ENCODE results near the gene CCDC88C.
"Not testable (repeated sequence)": the region's sequence is repeated elsewhere in the genome, so short reads cannot be mapped to it uniquely, and the experiment has no call there.

The CCDC88C gene

DNA sequence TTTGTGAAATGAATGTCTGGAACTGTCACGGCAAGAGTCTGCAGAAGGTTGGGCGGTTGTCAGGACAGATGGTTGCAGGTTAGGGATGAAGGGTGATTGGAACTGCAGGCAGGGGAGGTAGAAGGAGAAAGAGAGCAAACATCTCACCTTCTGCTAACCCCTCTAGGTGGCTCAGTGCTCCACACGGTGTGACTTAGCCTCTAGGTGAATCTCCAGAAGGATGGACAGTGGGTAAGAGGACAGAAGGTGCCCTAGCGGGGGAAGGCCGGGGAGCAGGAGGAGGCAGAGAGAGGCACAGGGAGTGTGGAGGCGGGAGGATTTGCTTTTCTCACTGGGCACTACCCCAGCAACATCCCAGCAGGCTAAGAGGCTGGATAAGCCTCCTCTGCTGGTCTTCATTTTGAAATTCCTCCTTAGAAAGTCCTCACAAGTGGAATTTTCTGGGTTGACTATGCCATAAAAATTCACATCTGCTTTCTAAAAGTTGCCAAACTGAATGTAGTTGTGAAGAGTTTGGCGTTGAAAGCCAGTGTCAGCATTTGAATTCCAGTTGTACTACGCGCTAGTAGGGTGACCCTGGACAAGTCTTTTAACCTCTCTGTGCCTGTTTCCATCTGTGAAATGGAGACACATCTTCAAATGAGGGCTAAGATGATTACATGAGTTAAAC is 162.5 kb downstream of the CCDC88C start:
- H3K4me3 Mint-ChIP-seq = peak overlapping the region; percentile 63
- peak overlapping the region; percentile 85 for H3K27ac Mint-ChIP-seq
- no peaks in the 10 kb centered on the region for H3K9me3 Mint-ChIP-seq
- no peaks in the 10 kb centered on the region for H3K27me3 Mint-ChIP-seq (ENCODE audit: low read depth)
- H3K4me1 Mint-ChIP-seq (ENCODE audit: low read depth) = peaks cover 49% of the 10 kb centered on the region
- peaks cover 25% of the 10 kb centered on the region for H3K36me3 Mint-ChIP-seq (ENCODE audit: low read depth)

DNA sequence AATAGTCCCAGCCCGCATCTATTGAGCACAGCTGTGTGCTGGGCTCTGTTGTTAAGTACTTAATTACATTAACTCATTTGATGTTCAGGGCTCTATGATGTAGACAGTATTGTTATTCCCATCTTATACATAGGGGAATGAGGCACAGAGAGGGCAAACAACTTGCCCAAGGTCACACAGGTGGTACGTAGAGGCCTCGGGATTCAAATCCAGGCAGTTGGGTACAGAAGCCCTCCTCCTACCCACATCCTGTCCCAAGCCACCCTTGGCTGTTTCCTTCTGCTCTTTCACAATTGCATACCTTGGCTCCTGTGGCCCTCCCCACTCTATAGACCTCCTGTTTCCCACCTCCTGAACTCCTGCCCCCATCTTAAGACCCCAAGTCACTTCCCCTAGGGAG is 163.2 kb downstream of the CCDC88C start:
- Mint-ChIP-seq H3K27me3 (ENCODE audit: low read depth) (no peaks in the 10 kb centered on the region), H3K4me3 (peak overlapping the region; percentile 63), H3K27ac (peak overlapping the region; percentile 85), H3K4me1 (ENCODE audit: low read depth) (peaks cover 53% of the 10 kb centered on the region), H3K9me3 (no peaks in the 10 kb centered on the region), H3K36me3 (ENCODE audit: low read depth) (peaks cover 25% of the 10 kb centered on the region)

DNA sequence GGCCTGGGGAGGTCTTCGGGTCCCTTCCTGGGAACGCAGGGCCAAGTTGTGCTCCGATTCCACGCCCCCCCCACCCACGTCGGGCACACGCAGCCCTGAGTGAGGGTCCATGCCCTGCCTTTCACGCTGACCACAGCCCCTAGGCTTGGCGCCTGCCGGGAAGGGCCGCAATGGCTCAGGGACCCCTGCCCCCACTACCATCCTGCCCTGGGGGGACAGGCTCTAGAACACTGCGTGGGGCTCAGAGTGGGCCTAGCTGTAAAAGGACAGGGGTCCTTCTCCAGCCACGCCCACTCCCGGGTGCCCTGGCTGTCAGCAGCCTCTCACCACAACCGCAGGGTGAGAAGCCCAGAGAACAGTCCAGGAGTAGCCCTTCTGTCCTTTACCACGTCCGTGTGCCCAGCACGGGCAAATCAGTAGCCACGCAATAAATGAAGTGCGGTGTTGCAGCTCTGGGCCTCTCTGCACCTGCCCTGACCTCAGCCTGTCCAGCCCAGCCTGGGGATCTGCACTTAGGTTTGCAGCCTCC is 163.8 kb downstream of the CCDC88C start:
- Mint-ChIP-seq H3K27me3 (ENCODE audit: low read depth) (no peaks in the 10 kb centered on the region), H3K4me3 (peak overlapping the region; percentile 63), H3K9me3 (no peaks in the 10 kb centered on the region), H3K4me1 (ENCODE audit: low read depth) (peaks cover 54% of the 10 kb centered on the region), H3K27ac (peak overlapping the region; percentile 85), H3K36me3 (ENCODE audit: low read depth) (peaks cover 28% of the 10 kb centered on the region)

DNA sequence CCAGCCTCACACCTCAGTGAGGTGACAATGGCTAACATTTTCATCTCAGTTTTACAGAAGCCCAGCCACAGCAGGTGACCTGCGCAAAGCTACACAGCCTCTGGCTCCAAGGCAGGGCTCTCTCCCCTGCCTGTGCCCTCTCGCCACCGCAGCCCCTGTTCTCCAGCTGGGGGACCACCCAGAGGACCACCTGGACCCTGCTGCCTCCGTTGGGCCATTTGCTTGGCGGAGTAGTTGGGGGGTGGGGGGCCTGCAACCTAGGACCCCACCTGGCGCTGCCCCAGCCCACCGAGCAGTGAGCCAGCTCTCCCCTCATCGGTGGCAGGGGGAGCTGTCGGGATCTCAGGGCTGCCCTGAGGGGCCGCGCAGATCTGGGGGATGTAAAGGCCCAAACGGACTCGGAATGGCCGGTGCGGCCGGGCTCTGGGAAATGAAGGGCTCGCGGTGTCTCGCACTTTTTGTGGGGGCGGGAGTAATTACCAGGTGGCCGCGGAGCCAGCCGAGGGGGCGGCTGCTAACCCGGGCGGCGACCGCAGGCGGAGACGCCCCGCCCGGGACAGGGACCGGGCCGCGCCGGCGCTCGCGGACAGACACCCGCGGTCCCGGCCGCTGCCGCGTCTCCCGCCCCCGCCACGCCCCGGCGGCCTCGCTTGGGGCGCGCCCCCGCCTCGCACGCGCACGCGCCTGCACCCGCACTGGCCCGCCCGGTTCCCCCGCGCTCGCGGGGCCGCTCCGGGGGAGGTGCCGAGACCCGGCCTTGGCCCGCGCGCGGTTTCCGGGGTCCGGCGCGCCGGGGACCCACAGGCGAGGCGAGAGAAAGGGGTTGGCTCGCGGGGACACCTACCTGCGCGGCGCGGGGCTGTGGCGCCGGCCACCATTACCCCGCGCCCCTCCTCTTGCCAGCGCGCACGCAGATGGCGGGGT is 164.5 kb downstream of the CCDC88C start:
- no peaks in the 10 kb centered on the region for H3K9me3 Mint-ChIP-seq
- H3K4me3 Mint-ChIP-seq = peak overlapping the region; percentile 53
- no peaks in the 10 kb centered on the region for H3K27me3 Mint-ChIP-seq (ENCODE audit: low read depth)
- peak overlapping the region; percentile 96 for H3K27ac Mint-ChIP-seq
- H3K36me3 Mint-ChIP-seq (ENCODE audit: low read depth) = peaks cover 28% of the 10 kb centered on the region
- H3K4me1 Mint-ChIP-seq (ENCODE audit: low read depth) = peaks cover 57% of the 10 kb centered on the region

DNA sequence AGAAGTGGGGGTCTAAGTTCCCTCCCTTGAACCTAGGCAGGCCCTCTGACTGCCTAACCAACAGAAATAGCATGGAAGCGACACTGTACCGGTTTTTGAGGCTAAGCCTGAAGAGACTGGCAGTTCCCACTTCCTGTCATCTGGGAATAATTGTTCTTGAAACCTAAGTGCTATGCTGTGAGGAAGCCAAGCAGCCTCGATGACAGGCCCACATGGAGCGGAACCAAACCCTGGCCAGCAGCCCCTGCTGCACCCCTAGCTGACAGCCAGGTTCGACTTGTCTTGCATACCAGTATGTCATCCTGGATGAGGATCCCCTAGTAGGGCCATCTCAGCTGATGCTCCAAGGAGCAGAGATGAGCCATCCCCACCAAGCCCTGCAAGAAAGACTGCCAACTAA is 166.7 kb downstream of the CCDC88C start:
- H3K36me3 Mint-ChIP-seq (ENCODE audit: low read depth) = peaks cover 39% of the 10 kb centered on the region
- peaks cover 59% of the 10 kb centered on the region for H3K4me1 Mint-ChIP-seq (ENCODE audit: low read depth)
- H3K27ac Mint-ChIP-seq = peak overlapping the region; percentile 96
- H3K9me3 Mint-ChIP-seq = peaks cover 4% of the 10 kb centered on the region
- no peaks in the 10 kb centered on the region for H3K27me3 Mint-ChIP-seq (ENCODE audit: low read depth)
- no peak overlapping the region for H3K4me3 Mint-ChIP-seq

- Mint-ChIP-seq H3K27me3 (ENCODE audit: low read depth) (no peaks in the 10 kb centered on the region), H3K27ac (peak overlapping the region; percentile 96), H3K4me3 (peak overlapping the region; percentile 71), H3K36me3 (ENCODE audit: low read depth) (peaks cover 42% of the 10 kb centered on the region), H3K4me1 (ENCODE audit: low read depth) (peaks cover 62% of the 10 kb centered on the region), H3K9me3 (peaks cover 4% of the 10 kb centered on the region)
Observed at GRCh38 chr14:91249841-91250616, 167.6 kb downstream of the CCDC88C start.

DNA sequence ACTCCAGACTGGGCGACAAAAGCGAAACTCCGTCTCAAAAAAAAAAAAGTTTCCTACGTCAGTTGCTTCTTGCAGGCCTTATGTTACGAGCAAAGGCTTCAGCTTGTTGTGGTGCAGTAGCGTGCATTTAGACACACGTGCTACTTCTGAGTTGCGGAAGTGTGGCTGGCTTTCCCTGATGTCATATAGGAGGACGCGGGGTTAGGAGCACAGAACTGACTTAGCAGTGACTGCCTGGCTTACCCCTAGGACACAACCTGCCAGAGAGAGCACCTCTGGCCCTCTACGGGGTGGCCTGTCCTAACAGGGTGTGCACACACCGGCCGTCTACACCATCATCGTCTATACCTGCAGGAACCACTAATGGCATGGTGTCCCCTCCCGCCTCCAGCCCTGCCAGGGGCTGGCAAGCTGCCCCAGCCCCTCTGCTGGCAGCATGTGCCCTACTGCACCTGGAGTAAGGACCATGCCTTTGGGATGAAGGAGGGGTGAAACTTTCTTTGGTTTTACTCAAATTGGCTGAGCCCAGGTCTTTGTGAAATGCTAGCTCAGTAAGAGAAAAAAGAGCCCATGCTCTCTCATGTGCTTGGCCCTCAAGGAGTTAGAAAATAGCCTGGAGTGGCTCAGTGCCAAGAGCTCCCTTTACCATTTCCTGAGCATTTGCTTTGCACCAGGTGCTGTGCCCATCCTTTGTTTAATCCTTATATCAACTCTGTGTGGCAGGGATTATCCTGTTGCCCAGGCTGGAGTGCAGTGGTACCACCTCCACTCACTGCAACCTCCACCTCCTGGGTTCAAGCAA is 171.4 kb downstream of the CCDC88C start:
- H3K4me3 Mint-ChIP-seq = peak overlapping the region; percentile 68

GRCh38 chr14:91245616-91246015 is 172.0 kb downstream of the CCDC88C start:
- not testable (repeated sequence) for H3K27me3 Mint-ChIP-seq (ENCODE audit: low read depth)

More for the DNA sequence above, 171.4 kb downstream of the CCDC88C start:
- Mint-ChIP-seq H3K9me3 (peaks cover 4% of the 10 kb centered on the region), H3K27me3 (ENCODE audit: low read depth) (no peaks in the 10 kb centered on the region), H3K4me1 (ENCODE audit: low read depth) (peaks cover 77% of the 10 kb centered on the region), H3K36me3 (ENCODE audit: low read depth) (peaks cover 71% of the 10 kb centered on the region), H3K27ac (peak overlapping the region; percentile 89)

DNA sequence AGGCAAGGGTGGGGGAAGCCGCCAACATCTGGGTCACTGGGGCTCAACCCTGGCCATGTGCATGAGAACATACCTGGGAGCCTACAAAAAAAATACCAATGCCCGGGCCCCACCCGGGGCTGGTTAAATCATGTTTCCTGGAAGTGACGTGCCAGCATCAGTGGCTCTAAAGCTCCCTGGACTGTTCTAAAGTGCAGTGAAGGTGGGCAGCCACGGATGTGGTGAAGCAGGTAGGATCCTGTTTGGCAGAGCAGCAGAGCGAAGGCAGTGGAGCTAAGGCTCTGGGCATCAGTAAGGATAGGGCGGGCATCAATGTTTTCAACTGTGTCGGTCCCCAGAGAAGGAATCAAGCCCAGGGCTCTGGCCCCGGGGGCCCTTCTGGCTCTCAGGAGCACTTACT is 172.6 kb downstream of the CCDC88C start:
- peak overlapping the region; percentile 89 for H3K27ac Mint-ChIP-seq
- H3K36me3 Mint-ChIP-seq (ENCODE audit: low read depth) = peaks cover 67% of the 10 kb centered on the region
- H3K4me1 Mint-ChIP-seq (ENCODE audit: low read depth) = peaks cover 73% of the 10 kb centered on the region
- peaks cover 4% of the 10 kb centered on the region for H3K9me3 Mint-ChIP-seq
- H3K27me3 Mint-ChIP-seq (ENCODE audit: low read depth) = no peaks in the 10 kb centered on the region
- peak overlapping the region; percentile 90 for H3K4me3 Mint-ChIP-seq

More at GRCh38 chr14:91245616-91246015, 172.0 kb downstream of the CCDC88C start:
- H3K9me3 Mint-ChIP-seq = not testable (repeated sequence)
- Mint-ChIP-seq H3K4me3 (peak overlapping the region; percentile 68), H3K36me3 (ENCODE audit: low read depth) (peaks cover 68% of the 10 kb centered on the region), H3K27ac (peak overlapping the region; percentile 89), H3K4me1 (ENCODE audit: low read depth) (peaks cover 74% of the 10 kb centered on the region)

DNA sequence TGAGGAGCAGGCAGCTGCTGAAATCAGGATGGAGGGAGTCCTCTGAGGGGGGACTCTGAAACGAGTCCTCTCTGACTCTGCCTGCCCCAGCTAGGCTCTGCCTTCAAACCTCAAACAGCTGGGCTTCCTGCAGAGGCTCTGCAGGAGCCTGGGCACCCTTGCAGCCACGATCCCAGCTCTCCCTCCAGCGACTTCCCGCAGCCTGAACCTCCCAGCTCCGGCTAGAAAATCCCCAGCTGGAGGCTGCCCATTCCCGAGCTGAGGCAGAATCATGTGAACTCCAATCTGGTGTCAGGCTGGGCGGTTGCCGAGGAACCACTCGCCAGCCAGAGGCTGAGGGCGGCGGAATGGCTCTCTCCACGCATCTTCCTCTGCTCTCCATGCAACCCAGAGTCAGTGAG is 173.1 kb downstream of the CCDC88C start, which contains the start of gene GPR68:
TSS of gene GPR68 (minus strand) at position 204 of the 401 bp plus-strand sequence. CDS start 9,654 bp downstream, outside the sequence.
- peaks cover 73% of the 10 kb centered on the region for H3K4me1 Mint-ChIP-seq (ENCODE audit: low read depth)
- peak within 1 kb of the TSS; percentile 89 for H3K27ac Mint-ChIP-seq
- peak within 1 kb of the TSS; percentile 90 for H3K4me3 Mint-ChIP-seq
- H3K36me3 Mint-ChIP-seq (ENCODE audit: low read depth) = peaks cover 69% of the 10 kb centered on the region
- H3K9me3 Mint-ChIP-seq = peaks cover 4% of the 10 kb centered on the region
- H3K27me3 Mint-ChIP-seq (ENCODE audit: low read depth) = no peaks in the 10 kb centered on the region

DNA sequence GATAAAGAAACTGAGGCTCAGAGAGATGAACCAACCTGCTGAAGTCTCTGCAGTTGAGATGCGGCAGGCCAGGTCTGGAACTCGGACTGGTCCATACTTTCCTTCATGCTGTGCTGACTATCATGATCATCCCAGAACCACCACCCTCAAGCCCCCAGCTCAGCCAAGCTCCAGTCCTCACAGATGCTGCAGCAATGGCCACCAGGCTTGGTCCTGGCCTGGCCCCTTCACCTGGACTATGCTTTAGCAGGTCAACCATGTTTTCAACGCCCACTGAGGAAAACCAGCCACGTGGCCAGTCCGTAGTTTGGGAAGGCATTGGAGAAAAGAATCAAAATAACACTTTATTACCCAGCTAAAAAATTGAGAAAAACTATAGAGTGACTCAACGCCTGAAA is 174.5 kb downstream of the CCDC88C start:
- Mint-ChIP-seq H3K27ac (peak overlapping the region; percentile 89), H3K4me1 (ENCODE audit: low read depth) (peaks cover 78% of the 10 kb centered on the region), H3K9me3 (peaks cover 4% of the 10 kb centered on the region), H3K27me3 (ENCODE audit: low read depth) (no peaks in the 10 kb centered on the region), H3K36me3 (ENCODE audit: low read depth) (peaks cover 76% of the 10 kb centered on the region), H3K4me3 (peak overlapping the region; percentile 90)

- H3K4me3 Mint-ChIP-seq = peak overlapping the region; percentile 90
- no peaks in the 10 kb centered on the region for H3K27me3 Mint-ChIP-seq (ENCODE audit: low read depth)
- H3K27ac Mint-ChIP-seq = peak overlapping the region; percentile 89
- peaks cover 4% of the 10 kb centered on the region for H3K9me3 Mint-ChIP-seq
- peaks cover 78% of the 10 kb centered on the region for H3K4me1 Mint-ChIP-seq (ENCODE audit: low read depth)
- H3K36me3 Mint-ChIP-seq (ENCODE audit: low read depth) = peaks cover 76% of the 10 kb centered on the region
Observed at GRCh38 chr14:91242635-91243034, 175.0 kb downstream of the CCDC88C start.

GRCh38 chr14:91241863-91242262 is 175.8 kb downstream of the CCDC88C start:
- no peaks in the 10 kb centered on the region for H3K27me3 Mint-ChIP-seq (ENCODE audit: low read depth)
- H3K9me3 Mint-ChIP-seq = no peaks in the 10 kb centered on the region
- H3K36me3 Mint-ChIP-seq (ENCODE audit: low read depth) = peaks cover 76% of the 10 kb centered on the region
- H3K27ac Mint-ChIP-seq = peak overlapping the region; percentile 89
- peaks cover 75% of the 10 kb centered on the region for H3K4me1 Mint-ChIP-seq (ENCODE audit: low read depth)
- H3K4me3 Mint-ChIP-seq = peak overlapping the region; percentile 90
